ENCODE measurements around the gene TSSK3.

DNA sequence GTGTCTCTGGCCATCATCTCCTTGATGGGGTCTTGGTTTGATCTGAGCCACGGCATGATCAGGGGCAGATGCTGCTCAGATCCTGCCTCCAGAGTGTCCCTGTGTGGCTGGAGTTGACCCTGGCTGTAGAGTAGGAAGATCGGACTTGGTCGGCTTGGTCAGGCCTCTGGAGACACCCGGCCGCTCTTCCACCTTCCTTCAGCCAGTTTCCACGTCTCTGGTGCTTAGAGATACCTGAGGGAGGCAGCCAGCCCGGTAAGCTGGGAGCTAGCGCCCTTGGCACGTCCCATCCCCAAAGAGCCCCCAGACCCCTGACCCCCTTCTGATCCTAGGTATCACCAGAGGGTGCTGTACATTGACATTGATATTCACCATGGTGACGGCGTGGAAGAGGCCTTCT is 35.1 kb upstream of the TSSK3 start:
- TF ChIP-seq, protein P1, sequence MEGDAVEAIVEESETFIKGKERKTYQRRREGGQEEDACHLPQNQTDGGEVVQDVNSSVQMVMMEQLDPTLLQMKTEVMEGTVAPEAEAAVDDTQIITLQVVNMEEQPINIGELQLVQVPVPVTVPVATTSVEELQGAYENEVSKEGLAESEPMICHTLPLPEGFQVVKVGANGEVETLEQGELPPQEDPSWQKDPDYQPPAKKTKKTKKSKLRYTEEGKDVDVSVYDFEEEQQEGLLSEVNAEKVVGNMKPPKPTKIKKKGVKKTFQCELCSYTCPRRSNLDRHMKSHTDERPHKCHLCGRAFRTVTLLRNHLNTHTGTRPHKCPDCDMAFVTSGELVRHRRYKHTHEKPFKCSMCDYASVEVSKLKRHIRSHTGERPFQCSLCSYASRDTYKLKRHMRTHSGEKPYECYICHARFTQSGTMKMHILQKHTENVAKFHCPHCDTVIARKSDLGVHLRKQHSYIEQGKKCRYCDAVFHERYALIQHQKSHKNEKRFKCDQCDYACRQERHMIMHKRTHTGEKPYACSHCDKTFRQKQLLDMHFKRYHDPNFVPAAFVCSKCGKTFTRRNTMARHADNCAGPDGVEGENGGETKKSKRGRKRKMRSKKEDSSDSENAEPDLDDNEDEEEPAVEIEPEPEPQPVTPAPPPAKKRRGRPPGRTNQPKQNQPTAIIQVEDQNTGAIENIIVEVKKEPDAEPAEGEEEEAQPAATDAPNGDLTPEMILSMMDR (IDR thresholded peaks at IDR 0.05; ENCODE audit: low read depth, low read length): no peak
- TF ChIP-seq EZH2phosphoT487 (IDR thresholded peaks at IDR 0.05; ENCODE audit: low read depth): no peak
